ENCODE data around the gene DPH7. TPM values are rescaled to one million over a fixed set of nuclear protein-coding genes. Genes with fewer than 3 reads are reported as not detected.

The DPH7 gene
- total and polyA plus RNA-seq, 12 donors, result 11.7 to 51.4 (median 17.8) TPM

GRCh38 chr9:137531099-137531765, 47.5 kb downstream of the DPH7 start:
- intact Hi-C loops (cut with DNase I), result no loop called here
- Histone ChIP-seq H3K36me3 (peaks cover 0 to under 1% (median 0%) of the 10 kb centered on the region in 9 donors), H3K27me3 (no peaks in the 10 kb centered on the region), H3K27ac (no peak overlapping the region), H3K9me3 (peaks cover 0 to under 1% (median 0%) of the 10 kb centered on the region in 11 donors), H3K4me1 (peaks cover 0 to 10% (median 7%) of the 10 kb centered on the region in 9 donors), H3K4me3 (no peak overlapping the region)
- TF ChIP-seq CTCF (IDR thresholded peaks at IDR 0.05), result no peak
- ATAC-seq, result no peak
- DNase-seq, result no peak
- 64 to 69% methylated on average over 17 of the region's 17 CpGs for WGBS, 2 donors

GRCh38 chr9:137530331-137530730, 48.4 kb downstream of the DPH7 start:
- ATAC-seq (no peak), DNase-seq (no peak)
- 75 to 80% methylated on average over 5 of the region's 5 CpGs for WGBS, 2 donors
- Histone ChIP-seq H3K36me3 (no peaks in the 10 kb centered on the region), H3K27me3 (no peaks in the 10 kb centered on the region), H3K4me3 (no peak overlapping the region), H3K27ac (no peak overlapping the region), H3K4me1 (peaks cover 0 to 10% (median 7%) of the 10 kb centered on the region in 9 donors), H3K9me3 (no peaks in the 10 kb centered on the region)
- TF ChIP-seq CTCF (IDR thresholded peaks at IDR 0.05), result no peak
- intact Hi-C loops (cut with DNase I), result no loop called here

- no peaks in the 10 kb centered on the region for H3K9me3 ChIP-seq
- ATAC-seq (no peak), DNase-seq (no peak)
- intact Hi-C loops (cut with DNase I), result loop anchor here in 8 of 10 donors (5.0 to 10.0 kb wide), 5 partner anchors 88 to 233 kb away; partner anchors contain the start of genes EXD3 (in 2 of the 8) and NOXA1 (in 2 of the 8)
- H3K27me3 ChIP-seq, result no peaks in the 10 kb centered on the region
- peaks cover 0 to 14% (median 0%) of the 10 kb centered on the region in 9 donors for H3K36me3 ChIP-seq
- WGBS, 2 donors, result 81 to 87% methylated on average over 5 of the region's 5 CpGs
- no peak overlapping the region for H3K27ac ChIP-seq
- peaks cover 0 to 4% (median 0%) of the 10 kb centered on the region in 9 donors for H3K4me1 ChIP-seq
- H3K4me3 ChIP-seq, result no peak overlapping the region
- no peak for TF ChIP-seq CTCF (IDR thresholded peaks at IDR 0.05)
Measured at GRCh38 chr9:137524981-137525317, 53.8 kb downstream of the DPH7 start.

GRCh38 chr9:137524161-137524980, 54.4 kb downstream of the DPH7 start:
- intact Hi-C loops (cut with DNase I), result loop anchor here in 7 of 10 donors (5.0 to 10.0 kb wide), 5 partner anchors 87 to 232 kb away; partner anchors contain the start of genes EXD3 (in 2 of the 7) and NOXA1 (in 2 of the 7)
- no peak overlapping the region for H3K27ac ChIP-seq
- peaks cover 0 to 4% (median 0%) of the 10 kb centered on the region in 9 donors for H3K4me1 ChIP-seq
- H3K36me3 ChIP-seq, result peaks cover 0 to 14% (median 0%) of the 10 kb centered on the region in 9 donors
- WGBS, 2 donors, result 95% methylated on average over 33 of the region's 33 CpGs
- TF ChIP-seq CTCF (IDR thresholded peaks at IDR 0.05), result no peak
- no peak overlapping the region for H3K4me3 ChIP-seq
- DNase-seq (no peak), ATAC-seq (no peak)
- H3K27me3 ChIP-seq, result no peaks in the 10 kb centered on the region
- H3K9me3 ChIP-seq, result no peaks in the 10 kb centered on the region

Measured in heart right ventricle (tissue), 16 donors.